NCI-H2081 treated with DMSO at 0.1 percent for 48 hours (cell line): ENCODE results near the gene HLA-DMB.

ENCODE experiments used
- DNase-seq: peaks from one replicate; lab custom pipeline; 2025; lab: John Stamatoyannopoulos, UW

Gene HLA-DMB

GRCh38 chr6:32940656-32941213, at the start of gene HLA-DMB:
Gene HLA-DMB, minus strand, starts transcription at chr6:32941028. Its CDS starts 221 bp downstream, at chr6:32940807.
- no peak for DNase-seq

DNA sequence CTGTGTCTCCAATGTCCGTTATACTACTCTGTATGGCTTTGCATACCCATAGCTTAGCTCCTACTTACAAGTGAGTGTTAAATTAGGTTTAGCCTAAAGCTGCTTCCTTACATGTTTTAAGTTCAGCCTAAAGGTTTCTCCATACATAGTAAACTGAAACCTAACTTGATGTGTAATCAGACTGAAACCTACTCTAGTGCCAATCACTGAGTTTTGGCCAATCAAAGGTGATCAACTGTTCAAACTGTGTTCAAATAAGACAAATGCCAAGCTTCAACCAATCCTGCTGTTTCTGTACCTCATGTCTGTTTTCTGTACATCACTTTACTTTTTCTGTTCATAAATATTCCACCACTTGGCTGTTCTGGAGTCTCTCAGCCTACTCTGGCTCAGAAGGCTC, 48.5 kb upstream of the HLA-DMB start:
- DNase-seq: no peak

DNA sequence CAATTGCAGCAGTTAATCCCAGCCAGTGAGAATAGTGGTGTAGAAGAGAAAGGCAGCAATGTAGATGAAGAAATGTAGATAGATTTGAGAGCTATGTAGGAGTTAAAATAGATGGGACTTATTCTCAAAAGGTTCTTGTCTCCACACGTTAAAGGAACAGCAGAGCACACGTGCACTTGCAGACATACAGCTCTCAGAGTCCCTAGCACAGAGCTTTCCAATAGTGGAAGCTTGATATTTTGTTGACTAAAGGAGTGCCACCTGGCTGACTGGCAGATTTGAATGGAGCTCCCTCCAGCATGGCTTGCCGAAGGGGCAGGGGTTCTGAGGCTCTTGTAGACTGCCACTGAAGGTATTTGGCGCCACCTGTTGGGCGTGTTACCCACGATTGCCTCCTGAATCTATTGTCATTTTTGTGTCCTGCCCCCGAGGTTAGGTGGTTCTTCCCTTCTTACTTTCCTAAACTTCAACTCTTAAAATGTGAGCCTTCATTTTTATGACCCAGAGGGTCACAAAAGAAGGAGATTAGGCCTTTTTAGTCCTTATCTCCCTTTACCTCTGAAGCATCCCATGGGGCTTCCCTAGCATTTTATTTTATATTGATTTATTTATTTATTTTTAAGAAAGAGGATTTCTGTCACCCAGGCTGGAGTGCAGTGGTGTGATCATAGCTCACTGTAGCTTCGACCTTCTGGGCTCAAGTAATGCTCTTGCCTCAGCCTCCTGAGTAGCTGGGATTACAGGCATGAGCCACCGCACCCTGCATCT, 44.0 kb upstream of the HLA-DMB start:
- peak; percentile 72 for DNase-seq

DNA sequence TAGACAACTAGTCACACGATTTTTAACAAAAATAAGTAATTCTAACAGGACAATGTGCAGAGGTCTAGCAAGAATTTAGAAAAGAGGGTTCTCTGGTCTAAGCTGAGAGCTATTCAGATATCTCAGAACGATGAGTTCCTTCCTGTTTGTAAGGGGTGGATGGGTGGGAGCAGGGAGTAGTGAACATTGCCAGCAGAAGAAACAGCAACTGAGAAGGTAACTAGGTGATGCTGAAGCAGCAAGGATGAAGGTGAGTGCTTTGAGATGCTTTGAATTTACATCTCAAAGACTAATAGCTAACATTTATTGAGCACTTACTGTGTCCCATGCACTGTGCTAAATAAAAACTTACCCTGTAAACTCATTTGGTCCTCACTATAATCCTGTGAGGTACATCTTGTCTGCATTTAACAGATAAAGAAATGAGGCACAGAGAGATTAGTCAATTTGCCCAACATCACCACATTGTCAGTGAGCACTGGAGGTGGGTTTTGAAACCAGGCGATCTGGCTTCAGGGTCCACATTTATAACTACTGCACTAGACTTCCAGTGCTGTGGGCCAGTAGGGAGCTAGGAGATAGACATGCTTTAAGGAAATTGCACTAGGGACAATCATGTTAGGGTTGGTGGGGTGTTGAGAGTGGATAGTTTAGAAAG, 43.3 kb upstream of the HLA-DMB start:
- no peak for DNase-seq

- DNase-seq: no peak
These were observed 42.6 kb upstream of the HLA-DMB start for GRCh38 chr6:32983493-32983848.

DNA sequence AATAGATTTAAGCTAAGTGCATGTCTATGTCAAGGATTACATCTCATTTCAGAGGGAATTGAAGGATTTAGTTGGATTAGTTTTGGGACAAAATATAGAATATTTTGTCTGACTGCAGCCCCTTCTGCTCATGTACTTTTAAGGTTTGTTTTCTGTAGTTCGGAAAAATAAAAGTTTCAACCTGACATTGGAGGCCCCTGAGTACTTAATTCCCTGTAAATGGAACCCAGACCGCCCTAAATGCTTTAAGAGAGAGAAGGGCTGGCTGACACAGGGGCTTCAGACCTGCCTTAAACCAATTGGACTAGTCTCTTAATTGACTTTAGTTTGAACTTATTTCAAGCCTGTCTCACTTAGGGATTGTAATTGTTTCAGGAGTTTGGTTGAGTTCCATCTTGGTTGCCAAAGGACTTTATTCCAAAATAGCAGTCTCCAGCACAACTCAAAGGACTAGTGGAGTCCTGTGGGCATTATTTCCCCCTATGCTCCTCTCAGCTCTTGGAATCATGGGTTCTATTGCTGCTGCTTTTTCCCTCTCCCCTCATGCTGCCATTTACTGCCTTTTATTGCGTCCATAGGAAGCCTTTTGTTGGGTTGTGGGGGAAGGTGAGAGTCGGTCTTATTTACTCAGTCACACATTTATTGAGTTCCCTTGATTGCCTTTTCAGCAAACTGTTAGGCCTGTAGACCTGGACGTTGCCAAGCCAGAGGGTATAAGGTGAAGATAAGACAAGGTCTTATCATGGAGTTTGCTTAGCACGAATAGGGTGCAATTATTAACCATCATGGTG, 42.1 kb upstream of the HLA-DMB start:
- no peak for DNase-seq

GRCh38 chr6:32982084-32982701, 41.4 kb upstream of the HLA-DMB start:
- no peak for DNase-seq

DNA sequence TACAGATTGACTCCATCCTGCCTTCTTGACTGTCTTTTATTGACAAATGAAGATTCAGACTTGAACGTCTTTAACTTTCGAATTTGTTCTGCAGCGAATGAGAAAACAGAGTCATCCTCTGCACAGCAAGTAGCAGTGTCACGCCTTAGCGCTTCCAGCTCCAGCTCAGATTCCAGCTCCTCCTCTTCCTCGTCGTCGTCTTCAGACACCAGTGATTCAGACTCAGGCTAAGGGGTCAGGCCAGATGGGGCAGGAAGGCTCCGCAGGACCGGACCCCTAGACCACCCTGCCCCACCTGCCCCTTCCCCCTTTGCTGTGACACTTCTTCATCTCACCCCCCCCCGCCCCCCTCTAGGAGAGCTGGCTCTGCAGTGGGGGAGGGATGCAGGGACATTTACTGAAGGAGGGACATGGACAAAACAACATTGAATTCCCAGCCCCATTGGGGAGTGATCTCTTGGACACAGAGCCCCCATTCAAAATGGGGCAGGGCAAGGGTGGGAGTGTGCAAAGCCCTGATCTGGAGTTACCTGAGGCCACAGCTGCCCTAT, 39.7 kb upstream of the HLA-DMB start:
- DNase-seq: no peak

- no peak for DNase-seq
These were observed 39.1 kb upstream of the HLA-DMB start for GRCh38 chr6:32979720-32980487.

DNA sequence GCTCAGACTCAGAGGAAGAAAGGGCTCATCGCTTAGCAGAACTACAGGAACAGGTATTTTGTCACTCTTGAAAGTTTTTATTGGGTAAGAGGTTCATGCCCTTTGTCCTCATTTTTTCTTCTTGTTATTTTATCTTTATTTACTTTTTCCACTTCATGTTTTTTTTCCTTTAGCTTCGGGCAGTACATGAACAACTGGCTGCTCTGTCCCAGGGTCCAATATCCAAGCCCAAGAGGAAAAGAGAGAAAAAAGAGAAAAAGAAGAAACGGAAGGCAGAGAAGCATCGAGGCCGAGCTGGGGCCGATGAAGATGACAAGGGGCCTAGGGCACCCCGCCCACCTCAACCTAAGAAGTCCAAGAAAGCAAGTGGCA, 37.1 kb upstream of the HLA-DMB start:
- no peak for DNase-seq

DNA sequence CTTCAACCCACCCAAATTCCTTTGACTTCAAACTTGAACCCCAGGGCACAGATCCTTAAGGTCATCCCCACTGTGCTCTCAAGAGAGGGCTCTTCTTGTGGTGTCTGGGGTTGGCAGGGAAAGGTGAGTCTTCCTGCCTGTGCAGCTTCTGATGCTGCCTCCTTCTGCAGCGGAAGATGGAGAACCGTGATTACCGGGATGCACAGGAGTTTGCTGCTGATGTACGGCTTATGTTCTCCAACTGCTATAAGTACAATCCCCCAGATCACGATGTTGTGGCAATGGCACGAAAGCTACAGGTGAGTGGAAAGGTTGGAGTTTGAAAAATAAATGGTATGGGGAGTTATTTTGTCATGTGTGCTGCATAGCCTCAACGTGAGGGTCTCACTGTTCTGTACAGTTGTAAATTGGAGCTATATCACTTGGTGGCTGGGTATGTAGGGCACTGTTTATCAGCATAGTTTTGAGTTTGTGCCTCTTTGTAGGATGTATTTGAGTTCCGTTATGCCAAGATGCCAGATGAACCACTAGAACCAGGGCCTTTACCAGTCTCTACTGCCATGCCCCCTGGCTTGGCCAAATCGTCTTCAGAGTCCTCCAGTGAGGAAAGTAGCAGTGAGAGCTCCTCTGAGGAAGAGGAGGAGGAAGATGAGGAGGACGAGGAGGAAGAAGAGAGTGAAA, 36.6 kb upstream of the HLA-DMB start:
- no peak for DNase-seq

DNA sequence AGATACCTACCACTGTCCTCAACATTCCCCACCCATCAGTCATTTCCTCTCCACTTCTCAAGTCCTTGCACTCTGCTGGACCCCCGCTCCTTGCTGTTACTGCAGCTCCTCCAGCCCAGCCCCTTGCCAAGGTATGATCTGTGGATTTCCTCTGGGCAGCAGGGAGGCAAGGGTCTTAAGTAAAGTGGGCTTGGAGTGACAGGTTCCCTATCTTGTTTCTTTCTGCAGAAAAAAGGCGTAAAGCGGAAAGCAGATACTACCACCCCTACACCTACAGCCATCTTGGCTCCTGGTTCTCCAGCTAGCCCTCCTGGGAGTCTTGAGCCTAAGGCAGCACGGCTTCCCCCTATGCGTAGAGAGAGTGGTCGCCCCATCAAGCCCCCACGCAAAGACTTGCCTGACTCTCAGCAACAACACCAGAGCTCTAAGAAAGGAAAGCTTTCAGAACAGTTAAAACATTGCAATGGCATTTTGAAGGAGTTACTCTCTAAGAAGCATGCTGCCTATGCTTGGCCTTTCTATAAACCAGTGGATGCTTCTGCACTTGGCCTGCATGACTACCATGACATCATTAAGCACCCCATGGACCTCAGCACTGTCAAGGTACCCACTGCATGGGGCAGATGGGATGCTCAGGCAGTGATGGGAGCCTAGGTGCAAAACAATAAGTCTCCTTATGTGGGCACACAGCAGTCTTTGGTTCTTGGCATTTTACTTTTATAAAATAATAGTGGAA, 35.7 kb upstream of the HLA-DMB start:
- no peak for DNase-seq

DNA sequence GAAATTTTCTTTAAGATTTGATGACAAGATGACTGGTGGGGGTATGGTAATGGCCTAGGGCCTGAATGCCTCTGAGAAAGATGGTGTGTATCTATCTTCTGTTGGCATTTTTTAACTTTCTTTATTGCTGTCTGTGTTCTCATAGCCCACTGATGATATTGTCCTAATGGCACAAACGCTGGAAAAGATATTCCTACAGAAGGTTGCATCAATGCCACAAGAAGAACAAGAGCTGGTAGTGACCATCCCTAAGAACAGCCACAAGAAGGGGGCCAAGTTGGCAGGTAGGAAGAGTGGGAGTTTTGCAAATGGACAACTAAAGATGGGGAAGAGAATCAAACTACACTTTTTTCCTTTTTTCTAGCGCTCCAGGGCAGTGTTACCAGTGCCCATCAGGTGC, 35.1 kb upstream of the HLA-DMB start:
- no peak for DNase-seq

DNA sequence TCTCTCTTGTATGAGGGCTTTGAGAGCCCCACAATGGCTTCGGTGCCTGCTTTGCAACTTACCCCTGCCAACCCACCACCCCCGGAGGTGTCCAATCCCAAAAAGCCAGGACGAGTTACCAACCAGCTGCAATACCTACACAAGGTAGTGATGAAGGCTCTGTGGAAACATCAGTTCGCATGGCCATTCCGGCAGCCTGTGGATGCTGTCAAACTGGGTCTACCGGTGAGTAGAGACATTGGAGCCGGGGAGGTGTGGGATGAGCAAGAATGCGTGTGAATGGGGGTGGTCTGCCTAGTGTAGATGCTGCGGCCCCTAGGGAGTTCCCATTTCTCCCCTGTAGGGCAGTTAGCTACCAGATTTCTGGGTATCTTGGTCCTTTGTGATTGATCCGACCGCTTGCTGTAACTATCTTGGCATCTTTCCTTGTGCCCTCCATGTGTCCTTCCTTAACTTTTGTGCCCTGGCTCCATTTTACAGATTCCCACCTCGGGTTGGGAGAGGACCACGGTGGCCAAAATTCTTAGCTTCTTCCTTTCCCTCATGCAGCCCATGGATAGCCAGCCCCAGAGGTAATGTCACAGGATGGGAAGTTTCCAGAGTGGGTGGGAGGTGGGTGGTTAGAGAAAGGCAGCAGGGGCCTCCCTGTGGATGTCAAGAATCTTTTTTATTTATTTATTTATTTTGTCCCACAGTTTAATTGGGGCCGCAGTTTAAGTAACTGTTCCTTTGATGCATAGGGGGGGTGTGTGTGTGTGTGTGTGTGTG, 33.9 kb upstream of the HLA-DMB start:
- DNase-seq: no peak

- no peak for DNase-seq
These were observed 33.1 kb upstream of the HLA-DMB start for GRCh38 chr6:32974016-32974333.

- DNase-seq: no peak
These were observed 32.6 kb upstream of the HLA-DMB start for GRCh38 chr6:32973144-32974015.

DNA sequence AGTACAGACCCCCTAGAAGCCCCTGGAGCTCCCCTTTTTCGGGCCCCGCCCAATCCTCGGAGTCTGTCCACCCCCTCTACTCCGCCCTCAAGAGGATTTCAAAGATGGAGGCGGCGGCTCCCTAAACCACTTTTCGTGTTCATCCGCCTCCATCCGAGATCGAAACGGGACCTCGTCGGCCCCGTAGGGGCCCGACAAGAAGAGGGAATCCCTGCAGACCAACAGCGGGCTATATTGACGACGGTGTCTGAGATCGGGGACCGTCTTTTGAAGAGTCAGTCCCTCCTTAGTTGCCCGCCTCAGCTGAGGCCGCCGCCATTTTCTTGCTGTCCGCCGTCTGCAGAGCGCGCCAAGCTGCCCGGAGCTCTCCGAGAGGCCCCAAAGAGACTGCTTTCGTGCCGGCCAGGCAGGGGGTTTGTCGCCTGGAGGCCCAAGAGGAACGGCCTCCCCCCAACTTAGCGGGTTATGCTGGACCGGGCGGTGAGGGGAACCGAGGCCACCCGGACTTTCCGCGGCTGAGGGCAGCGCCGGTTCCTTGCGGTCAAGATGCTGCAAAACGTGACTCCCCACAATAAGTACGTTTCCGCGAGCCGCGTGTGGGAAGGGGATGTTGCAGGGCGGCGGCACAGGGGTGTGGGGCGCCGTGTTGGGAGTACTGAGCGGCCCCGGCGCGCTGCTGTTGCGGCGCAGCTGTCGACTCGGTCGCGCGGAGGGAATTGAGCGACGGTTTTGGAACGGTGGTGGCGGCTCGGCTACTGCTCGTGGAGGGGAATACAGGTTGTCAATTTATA, 31.7 kb upstream of the HLA-DMB start:
- DNase-seq: no peak
